Astrocyte (in vitro differentiated cells and primary cell): Measurements from ENCODE around the gene MAML2.

Experiments
- CTCF ChIP-seq: IDR thresholded peaks from 2 replicates; pipeline ENCODE4 v1.5.1; 2011; ENCODE audit warnings: low read depth, mild to moderate bottlenecking, inconsistent platforms, low read length, moderate library complexity; ENCODE audit not compliant: insufficient read depth
- EZH2 ChIP-seq: IDR thresholded peaks from 2 replicates; pipeline ENCODE4 v1.6.1; 2012; ENCODE audit warnings: mild to moderate bottlenecking, low read length, inconsistent platforms; ENCODE audit not compliant: insufficient read depth

DNA sequence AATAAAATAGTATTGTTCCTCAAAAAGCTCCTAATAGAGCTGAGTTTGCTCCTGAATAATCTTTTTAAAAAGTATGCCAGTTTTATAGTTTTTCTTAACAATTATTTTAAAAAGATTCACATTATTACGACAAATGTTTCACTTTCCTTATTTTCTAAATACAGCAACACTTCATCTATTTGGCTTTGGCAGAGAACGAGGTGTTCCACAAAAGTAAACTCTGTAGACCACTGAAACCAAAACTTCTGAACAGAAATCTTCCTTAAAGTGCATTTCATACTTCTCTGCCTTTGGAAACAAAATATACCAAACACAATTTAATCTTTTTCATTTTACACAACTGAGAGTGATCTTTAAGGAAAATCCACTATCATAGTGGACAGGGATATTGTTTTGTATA, 285.5 kb downstream of the MAML2 start:
- TF ChIP-seq CTCF (no peak), EZH2 (no peak)
